ENCODE results near the gene KCNH3. TPM values are rescaled to one million over a fixed set of nuclear protein-coding genes. Genes with fewer than 3 reads are reported as not detected.
"Not testable (repeated sequence)": the region's sequence is repeated elsewhere in the genome, so short reads cannot be mapped to it uniquely, and the experiment has no call there.

KCNH3 gene
- total and polyA plus RNA-seq, 2 experiments from 2014 or later = 0.21 to 0.52 TPM

DNA sequence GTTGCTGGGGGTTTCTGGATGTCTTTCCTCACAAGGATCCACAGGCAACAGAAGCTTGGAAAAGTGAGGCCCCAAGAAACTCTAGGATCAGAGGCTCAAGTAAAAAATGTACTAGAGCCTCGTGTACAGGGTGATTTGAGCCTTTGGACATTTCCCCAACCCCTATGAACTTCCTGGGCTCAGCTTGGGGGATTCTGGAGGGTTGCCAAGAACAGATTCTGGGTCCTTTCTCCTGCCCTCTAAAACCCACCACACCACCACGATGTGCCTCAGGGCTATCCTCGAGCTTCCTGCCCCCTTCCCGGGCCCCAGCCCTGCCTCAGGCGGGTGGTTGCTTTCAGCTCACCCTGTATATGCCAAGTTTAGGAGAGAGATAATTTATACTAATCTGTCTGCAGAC, 66.0 kb downstream of the KCNH3 start (continued):
- TF ChIP-seq EZH2 (IDR thresholded peaks at IDR 0.05; ENCODE audit: low read depth, unreplicated experiment) (no peak), ZNF331 (CRISPR knock-in tag; IDR thresholded peaks at IDR 0.05; ENCODE audit: low read depth) (no peak), POLR2AphosphoS5 (IDR thresholded peaks at IDR 0.05; ENCODE audit: low read depth) (no peak), EZH2phosphoT487 (IDR thresholded peaks at IDR 0.05; ENCODE audit: unreplicated experiment) (no peak)

GRCh38 chr12:49605539-49605938, 66.7 kb downstream of the KCNH3 start, which contains the start of gene FAM186B:
Gene FAM186B (minus strand): TSS chr12:49605639. CDS start chr12:49605477, 162 bp downstream.
- not testable (repeated sequence) for H3K4me3 Mint-ChIP-seq; H3K27me3 Mint-ChIP-seq (ENCODE audit: insufficient read depth, low read depth, poor library complexity)

More at GRCh38 chr12:49605539-49605938, 66.7 kb downstream of the KCNH3 start, which contains the start of gene FAM186B:
- not testable (repeated sequence) for DNase-seq (ENCODE audit: low spot score); H2AFZ ChIP-seq; H3K36me3 ChIP-seq (ENCODE audit: insufficient read depth); H3K27ac Mint-ChIP-seq; H3K36me3 Mint-ChIP-seq (ENCODE audit: low read depth); H3K4me1 ChIP-seq (ENCODE audit: insufficient read depth); H3K9me2 ChIP-seq (ENCODE audit: insufficient read depth); H3K27me3 ChIP-seq (ENCODE audit: insufficient read depth); ATAC-seq; H3K4me2 ChIP-seq; H3K27ac ChIP-seq (ENCODE audit: low read depth); H3K9me3 Mint-ChIP-seq; H3F3A ChIP-seq (replicated peaks; ENCODE audit: low read depth); H3K4me3 ChIP-seq; H3K4me1 Mint-ChIP-seq; H4K20me1 ChIP-seq (replicated peaks; ENCODE audit: insufficient read depth); H3K79me2 ChIP-seq (replicated peaks; ENCODE audit: insufficient read depth)

Small RNA genes lying within 50 kb of the gene (small RNA-seq; reads per million reads assigned to genes)
- not detected for gene POLR2KP1 (ENCODE audit: low replicate concordance)
- gene RNU6-834P (ENCODE audit: low replicate concordance) = not detected

Other genes with a start within 250 kb of the KCNH3 start
- gene PRPH, start 243.9 kb upstream of the KCNH3 start, total RNA-seq (2014; rRNA removed; shearing (Covaris generic)) = 0.24 and 0.62 TPM in 2 replicates
- 0.36 and 0.43 TPM in 2 replicates for gene PRPH, start 243.9 kb upstream of the KCNH3 start, polyA plus RNA-seq (2016; fragmentation: Nextera tagmentation; extraction: Ambion mirVana)
- gene TROAP, start 215.8 kb upstream of the KCNH3 start, total RNA-seq (2014; rRNA removed; shearing (Covaris generic)) = 27.6 and 46.4 TPM in 2 replicates
- 44.7 and 47.5 TPM in 2 replicates for gene TROAP, start 215.8 kb upstream of the KCNH3 start, polyA plus RNA-seq (2016; fragmentation: Nextera tagmentation; extraction: Ambion mirVana)
- 0.12 TPM in 1 of 2 replicates, not detected in the other for gene C1QL4, start 201.8 kb upstream of the KCNH3 start, total RNA-seq (2014; rRNA removed; shearing (Covaris generic))
- gene C1QL4, start 201.8 kb upstream of the KCNH3 start, polyA plus RNA-seq (2016; fragmentation: Nextera tagmentation; extraction: Ambion mirVana) = not detected in 2 replicates
- 0.10 TPM in 1 of 2 replicates, not detected in the other for gene DNAJC22, start 192.1 kb upstream of the KCNH3 start, total RNA-seq (2014; rRNA removed; shearing (Covaris generic))
- gene DNAJC22, start 192.1 kb upstream of the KCNH3 start, polyA plus RNA-seq (2016; fragmentation: Nextera tagmentation; extraction: Ambion mirVana) = not detected in 2 replicates
- 20.6 and 28.1 TPM in 2 replicates for gene SPATS2, start 171.6 kb upstream of the KCNH3 start, total RNA-seq (2014; rRNA removed; shearing (Covaris generic))
- gene SPATS2, start 171.6 kb upstream of the KCNH3 start, polyA plus RNA-seq (2016; fragmentation: Nextera tagmentation; extraction: Ambion mirVana) = 54.0 and 61.0 TPM in 2 replicates
- gene MCRS1, start 29.1 kb downstream of the KCNH3 start, total RNA-seq (2014; rRNA removed; shearing (Covaris generic)) = 97.6 and 105 TPM in 2 replicates
- 134 and 139 TPM in 2 replicates for gene MCRS1, start 29.1 kb downstream of the KCNH3 start, polyA plus RNA-seq (2016; fragmentation: Nextera tagmentation; extraction: Ambion mirVana)
- 0.08 and 0.38 TPM in 2 replicates for gene FAM186B, start 66.6 kb downstream of the KCNH3 start, total RNA-seq (2014; rRNA removed; shearing (Covaris generic))
- 0.21 and 0.31 TPM in 2 replicates for gene FAM186B, start 66.6 kb downstream of the KCNH3 start, polyA plus RNA-seq (2016; fragmentation: Nextera tagmentation; extraction: Ambion mirVana)
- gene PRPF40B, start 84.5 kb downstream of the KCNH3 start, total RNA-seq (2014; rRNA removed; shearing (Covaris generic)) = 14.7 and 17.9 TPM in 2 replicates
- 16.7 and 19.0 TPM in 2 replicates for gene PRPF40B, start 84.5 kb downstream of the KCNH3 start, polyA plus RNA-seq (2016; fragmentation: Nextera tagmentation; extraction: Ambion mirVana)
- gene FMNL3, start 168.4 kb downstream of the KCNH3 start, total RNA-seq (2014; rRNA removed; shearing (Covaris generic)) = 17.8 and 32.6 TPM in 2 replicates
- gene FMNL3, start 168.4 kb downstream of the KCNH3 start, polyA plus RNA-seq (2016; fragmentation: Nextera tagmentation; extraction: Ambion mirVana) = 8.7 and 10.5 TPM in 2 replicates
- 336 and 349 TPM in 2 replicates for gene TMBIM6, start 202.5 kb downstream of the KCNH3 start, total RNA-seq (2014; rRNA removed; shearing (Covaris generic))
- gene TMBIM6, start 202.5 kb downstream of the KCNH3 start, polyA plus RNA-seq (2016; fragmentation: Nextera tagmentation; extraction: Ambion mirVana) = 240 and 245 TPM in 2 replicates

Measured in GM23338 (cell line).